Astrocyte (in vitro differentiated cells and primary cell): ENCODE measurements around the gene PRKD3. TPM values are rescaled to one million over a fixed set of nuclear protein-coding genes. Genes with fewer than 3 reads are reported as not detected.

ENCODE experiments used
- DNase-seq: peaks from one replicate; pipeline ENCODE4 v3.0.0-alpha.2; 2010; ENCODE audit warnings: low read depth
- FAIRE-seq: peaks from 2 replicates; lab custom pipeline; 2011; peaks lifted over from hg19 to GRCh38; lab: Jason Lieb, UNC
- H2AFZ ChIP-seq: 2 replicates; pipeline ENCODE4 v1.6.0; 2012; ENCODE audit warnings: low read depth, low read length, inconsistent platforms
- H3K27ac ChIP-seq: 2 replicates; pipeline ENCODE4 v1.5.1; 2011; ENCODE audit warnings: low read depth, low read length, inconsistent platforms
- H3K27me3 ChIP-seq: 2 replicates; pipeline ENCODE4 v1.6.0; 2011; ENCODE audit warnings: low read length, inconsistent platforms; ENCODE audit not compliant: insufficient read depth
- H3K36me3 ChIP-seq: 2 replicates; pipeline ENCODE4 v1.5.1; 2011; ENCODE audit warnings: low read length, inconsistent platforms; ENCODE audit not compliant: insufficient read depth
- H3K4me1 ChIP-seq: 2 replicates; pipeline ENCODE4 v1.5.1; 2011; ENCODE audit warnings: low read length, inconsistent platforms; ENCODE audit not compliant: insufficient read depth
- H3K4me2 ChIP-seq: 2 replicates; pipeline ENCODE4 v1.6.0; 2012; ENCODE audit warnings: low read length, inconsistent platforms
- H3K4me3 ChIP-seq: 2 replicates; pipeline ENCODE4 v1.5.1; 2011; ENCODE audit warnings: low read depth, mild to moderate bottlenecking, low read length, inconsistent platforms; ENCODE audit not compliant: insufficient read depth
- H3K79me2 ChIP-seq: 2 replicates; pipeline ENCODE4 v1.6.0; 2012; ENCODE audit warnings: mild to moderate bottlenecking, low read length, inconsistent platforms; ENCODE audit not compliant: insufficient read depth
- H3K9ac ChIP-seq: 2 replicates; pipeline ENCODE4 v1.6.0; 2012; ENCODE audit warnings: mild to moderate bottlenecking, low read length, inconsistent platforms
- H3K9me3 ChIP-seq: 2 replicates; pipeline ENCODE4 v1.5.1; 2012; ENCODE audit warnings: low read depth, mild to moderate bottlenecking, low read length, inconsistent platforms; ENCODE audit not compliant: insufficient read depth
- H4K20me1 ChIP-seq: 2 replicates; pipeline ENCODE4 v1.6.0; 2012; ENCODE audit warnings: low read length, inconsistent platforms; ENCODE audit not compliant: insufficient read depth
- H3K27ac Mint-ChIP-seq: one replicate; pipeline ENCODE4 v1.8.0; 2021; ENCODE audit warnings: mild to moderate bottlenecking, mixed read lengths; ENCODE audit not compliant: unreplicated experiment
- H3K27me3 Mint-ChIP-seq: one replicate; pipeline ENCODE4 v1.8.0; 2021; ENCODE audit warnings: low read depth, mixed read lengths; ENCODE audit not compliant: unreplicated experiment
- H3K36me3 Mint-ChIP-seq: one replicate; pipeline ENCODE4 v1.8.0; 2021; ENCODE audit warnings: low read depth, mixed read lengths; ENCODE audit not compliant: unreplicated experiment
- H3K4me1 Mint-ChIP-seq: one replicate; pipeline ENCODE4 v1.8.0; 2021; ENCODE audit warnings: low read depth, mixed read lengths; ENCODE audit not compliant: unreplicated experiment
- H3K4me3 Mint-ChIP-seq: one replicate; pipeline ENCODE4 v1.8.0; 2021; ENCODE audit warnings: mild to moderate bottlenecking, moderate library complexity, mixed read lengths; ENCODE audit not compliant: unreplicated experiment
- H3K9me3 Mint-ChIP-seq: one replicate; pipeline ENCODE4 v1.8.0; 2021; ENCODE audit warnings: mild to moderate bottlenecking, mixed read lengths; ENCODE audit not compliant: unreplicated experiment
- EZH2 ChIP-seq: IDR thresholded peaks from 2 replicates; pipeline ENCODE4 v1.6.1; 2012; ENCODE audit warnings: mild to moderate bottlenecking, low read length, inconsistent platforms; ENCODE audit not compliant: insufficient read depth
- total RNA-seq: library from RNA; stranded (reverse); gene quantifications from 2 replicates; pipeline ENCODE4 v1.2.1, GENCODE V29; 2021
- TF ChIP-seq, protein P1 (sequence below): IDR thresholded peaks from 2 replicates; pipeline ENCODE4 v1.5.1; 2011; ENCODE audit warnings: low read depth, mild to moderate bottlenecking, inconsistent platforms, low read length, moderate library complexity; ENCODE audit not compliant: insufficient read depth

PRKD3 gene
- total RNA-seq, 1 donor from 2014 or later, result 42.5 TPM

DNA sequence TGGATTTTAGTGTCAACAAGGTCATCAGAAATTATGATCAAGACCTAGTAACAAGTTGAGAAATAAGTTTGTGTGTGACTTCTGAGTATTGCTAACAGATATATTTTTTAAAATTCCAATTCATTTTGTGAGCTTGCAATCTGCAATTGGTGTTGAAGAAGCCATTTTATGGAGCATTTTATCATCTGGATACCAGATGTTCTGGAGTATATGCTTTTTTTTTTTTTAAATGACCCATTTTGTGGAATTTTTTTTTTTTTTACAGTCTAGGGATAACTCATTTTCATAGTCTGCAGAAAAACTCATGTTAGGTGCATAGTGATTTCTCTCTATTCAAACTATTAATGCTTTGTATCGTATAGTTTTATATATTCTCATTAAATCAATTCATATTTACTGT is 32.4 kb upstream of the PRKD3 start:
- no peak for TF ChIP-seq EZH2
- TF ChIP-seq, protein P1, sequence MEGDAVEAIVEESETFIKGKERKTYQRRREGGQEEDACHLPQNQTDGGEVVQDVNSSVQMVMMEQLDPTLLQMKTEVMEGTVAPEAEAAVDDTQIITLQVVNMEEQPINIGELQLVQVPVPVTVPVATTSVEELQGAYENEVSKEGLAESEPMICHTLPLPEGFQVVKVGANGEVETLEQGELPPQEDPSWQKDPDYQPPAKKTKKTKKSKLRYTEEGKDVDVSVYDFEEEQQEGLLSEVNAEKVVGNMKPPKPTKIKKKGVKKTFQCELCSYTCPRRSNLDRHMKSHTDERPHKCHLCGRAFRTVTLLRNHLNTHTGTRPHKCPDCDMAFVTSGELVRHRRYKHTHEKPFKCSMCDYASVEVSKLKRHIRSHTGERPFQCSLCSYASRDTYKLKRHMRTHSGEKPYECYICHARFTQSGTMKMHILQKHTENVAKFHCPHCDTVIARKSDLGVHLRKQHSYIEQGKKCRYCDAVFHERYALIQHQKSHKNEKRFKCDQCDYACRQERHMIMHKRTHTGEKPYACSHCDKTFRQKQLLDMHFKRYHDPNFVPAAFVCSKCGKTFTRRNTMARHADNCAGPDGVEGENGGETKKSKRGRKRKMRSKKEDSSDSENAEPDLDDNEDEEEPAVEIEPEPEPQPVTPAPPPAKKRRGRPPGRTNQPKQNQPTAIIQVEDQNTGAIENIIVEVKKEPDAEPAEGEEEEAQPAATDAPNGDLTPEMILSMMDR, result no peak
- FAIRE-seq (no peak), DNase-seq (no peak)
- Histone ChIP-seq H3K4me1 (no peaks in the 10 kb centered on the region), H3K9ac (no peak overlapping the region), H2AFZ (no peak overlapping the region), H3K79me2 (no peaks in the 10 kb centered on the region), H4K20me1 (no peaks in the 10 kb centered on the region), H3K36me3 (no peaks in the 10 kb centered on the region), H3K27ac (no peak overlapping the region), H3K4me2 (no peak overlapping the region), H3K27me3 (no peaks in the 10 kb centered on the region), H3K4me3 (no peak overlapping the region), H3K9me3 (no peaks in the 10 kb centered on the region)
- peaks cover 7% of the 10 kb centered on the region for H3K27me3 Mint-ChIP-seq
- H3K36me3 Mint-ChIP-seq, result peaks cover 6% of the 10 kb centered on the region
- H3K27ac Mint-ChIP-seq, result no peak overlapping the region
- peaks cover 7% of the 10 kb centered on the region for H3K9me3 Mint-ChIP-seq
- H3K4me1 Mint-ChIP-seq, result no peaks in the 10 kb centered on the region
- no peak overlapping the region for H3K4me3 Mint-ChIP-seq

DNA sequence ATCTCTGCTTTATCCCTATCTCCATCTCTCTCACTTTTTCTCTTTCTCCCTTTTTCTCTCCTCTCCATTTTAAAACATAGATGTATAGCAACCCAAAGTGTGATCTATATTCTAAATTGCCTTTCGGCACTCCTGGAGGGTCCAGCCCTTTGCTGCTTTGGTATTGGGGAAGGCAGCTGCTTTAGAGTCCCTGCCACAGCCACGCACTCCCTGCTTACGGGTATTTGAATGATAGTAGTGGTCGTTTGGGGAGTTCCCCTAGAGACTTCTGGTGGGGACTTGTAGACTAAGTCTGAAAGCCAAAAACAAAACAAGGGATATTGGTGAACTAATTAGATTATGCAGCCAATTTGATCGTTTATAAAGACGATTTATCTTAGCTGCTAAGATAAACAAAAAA is 31.7 kb upstream of the PRKD3 start:
- Histone ChIP-seq H3K4me1 (no peaks in the 10 kb centered on the region), H3K27ac (no peak overlapping the region), H3K27me3 (no peaks in the 10 kb centered on the region), H2AFZ (no peak overlapping the region), H3K36me3 (no peaks in the 10 kb centered on the region), H3K9ac (no peak overlapping the region), H3K4me3 (no peak overlapping the region), H3K9me3 (no peaks in the 10 kb centered on the region), H3K4me2 (no peak overlapping the region), H3K79me2 (no peaks in the 10 kb centered on the region), H4K20me1 (no peaks in the 10 kb centered on the region)
- Mint-ChIP-seq H3K36me3 (peaks cover 6% of the 10 kb centered on the region), H3K27ac (no peak overlapping the region), H3K27me3 (peaks cover 7% of the 10 kb centered on the region), H3K9me3 (peaks cover 7% of the 10 kb centered on the region), H3K4me3 (no peak overlapping the region), H3K4me1 (no peaks in the 10 kb centered on the region)
- TF ChIP-seq, protein P1, result no peak
- no peak for TF ChIP-seq EZH2
- FAIRE-seq, result no peak
- DNase-seq, result no peak

DNA sequence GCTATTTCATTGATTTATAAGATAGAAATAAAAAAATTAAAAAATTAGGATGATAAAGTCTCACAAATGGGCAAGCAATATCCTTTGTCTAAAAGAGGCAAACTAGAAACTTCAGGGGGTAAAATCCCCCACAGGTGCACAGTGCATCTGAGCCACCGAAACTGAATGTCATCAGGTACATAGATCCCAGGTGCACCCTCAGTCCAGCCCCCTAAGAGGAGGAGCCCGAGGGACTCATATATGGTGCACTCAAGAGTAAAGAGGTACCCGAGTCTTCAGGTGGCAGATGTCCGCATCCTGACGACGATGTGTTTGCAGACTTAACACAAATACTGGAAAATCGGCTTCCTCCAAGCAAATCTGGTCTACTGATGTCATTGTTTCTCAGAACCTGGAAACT is 31.1 kb upstream of the PRKD3 start:
- no peak for DNase-seq
- H3K9ac ChIP-seq, result no peak overlapping the region
- no peak overlapping the region for H3K4me3 ChIP-seq
- no peak overlapping the region for H3K27ac Mint-ChIP-seq
- peaks cover 6% of the 10 kb centered on the region for H3K36me3 Mint-ChIP-seq
- FAIRE-seq, result no peak
- no peaks in the 10 kb centered on the region for H3K79me2 ChIP-seq
- no peak overlapping the region for H3K4me2 ChIP-seq
- H3K36me3 ChIP-seq, result no peaks in the 10 kb centered on the region
- no peaks in the 10 kb centered on the region for H3K9me3 ChIP-seq
- no peak overlapping the region for H2AFZ ChIP-seq
- TF ChIP-seq EZH2, result no peak
- TF ChIP-seq, protein P1, result no peak
- H3K27me3 ChIP-seq, result no peaks in the 10 kb centered on the region
- peaks cover 7% of the 10 kb centered on the region for H3K9me3 Mint-ChIP-seq
- H3K4me3 Mint-ChIP-seq, result no peak overlapping the region
- peaks cover 4% of the 10 kb centered on the region for H3K4me1 Mint-ChIP-seq
- no peak overlapping the region for H3K27ac ChIP-seq
- no peaks in the 10 kb centered on the region for H3K4me1 ChIP-seq
- H3K27me3 Mint-ChIP-seq, result peaks cover 6% of the 10 kb centered on the region
- H4K20me1 ChIP-seq, result no peaks in the 10 kb centered on the region
